Posterior vena cava (tissue), 2 donors: ENCODE results near the gene AURKAIP1. TPM values are rescaled to one million over a fixed set of nuclear protein-coding genes. Genes with fewer than 3 reads are reported as not detected.

Experiments used
- DNase-seq: peaks from one replicate; pipeline ENCODE4 v3.0.0-alpha.2; 2020; ENCODE audit warnings: low spot score
- intact Hi-C, 2 donors: fragments of 100-400 bp; cut with DNase I; formaldehyde crosslinking; loops; one replicate each; pipeline versions ENCODE4 v1.14.1 to v1.14.2; 2022 to 2023
- total RNA-seq, 2 donors: library from RNA; stranded (reverse); fragmentation: NEBNext Ultra II Directional; extraction: Animal tissue kit (Norgen Biotek cat#: 25700); gene quantifications; one replicate each; pipeline ENCODE4 v1.2.1, GENCODE V29; 2021
- donor health status: DM: yes; HTN: yes; CAD: no.
- donor health status: DM: yes; HTN: yes; CAD: no.

AURKAIP1 gene
- total RNA-seq, 2 donors from 2014 or later, result 70.9 to 78.8 TPM

- intact Hi-C loops, result loop anchor here in 1 of 2 donors (10.0 kb wide), 1 partner anchor 134 kb away; no protein-coding TSS in a partner anchor
- DNase-seq, result peak; percentile 83
These were observed 4.2 kb downstream of the AURKAIP1 start for GRCh38 chr1:1370771-1371300.

- DNase-seq, result peak; percentile 53
- intact Hi-C loops, result loop anchor here in 1 of 2 donors (10.0 kb wide), 1 partner anchor 135 kb away; no protein-coding TSS in a partner anchor
These were observed 4.9 kb downstream of the AURKAIP1 start for GRCh38 chr1:1370094-1370493.

- intact Hi-C loops, result no loop called here
- DNase-seq, result no peak
These were observed 7.7 kb downstream of the AURKAIP1 start for GRCh38 chr1:1367315-1367714.

GRCh38 chr1:1366699-1367066 is 8.3 kb downstream of the AURKAIP1 start:
- no peak for DNase-seq
- intact Hi-C loops, result no loop called here

- intact Hi-C loops, result no loop called here
- no peak for DNase-seq
These were observed 8.9 kb downstream of the AURKAIP1 start for GRCh38 chr1:1365875-1366698.

- no peak for DNase-seq
- intact Hi-C loops, result no loop called here
These were observed 10.7 kb downstream of the AURKAIP1 start for GRCh38 chr1:1364266-1364665.

GRCh38 chr1:1361982-1362423 is 13.0 kb downstream of the AURKAIP1 start:
- intact Hi-C loops, result no loop called here
- DNase-seq, result no peak

- intact Hi-C loops, result no loop called here
- DNase-seq, result no peak
These were observed 13.6 kb downstream of the AURKAIP1 start for GRCh38 chr1:1361233-1361981.

- peak; percentile 95 for DNase-seq
- intact Hi-C loops, result no loop called here
These were observed 14.4 kb downstream of the AURKAIP1 start for GRCh38 chr1:1360506-1361169.

GRCh38 chr1:1359664-1360468 is 15.1 kb downstream of the AURKAIP1 start:
- intact Hi-C loops, result no loop called here
- no peak for DNase-seq

- no peak for DNase-seq
- intact Hi-C loops, result no loop called here
These were observed 15.7 kb downstream of the AURKAIP1 start for GRCh38 chr1:1359308-1359663.

GRCh38 chr1:1358433-1359271 is 16.4 kb downstream of the AURKAIP1 start, which contains the start of gene MXRA8:
Gene MXRA8, minus strand, starts transcription at chr1:1358555. Its CDS starts 51 bp downstream, at chr1:1358504.
- intact Hi-C loops, result no loop called here
- DNase-seq, result peak; percentile 93

GRCh38 chr1:1357871-1358432 is 17.1 kb downstream of the AURKAIP1 start:
- no peak for DNase-seq

GRCh38 chr1:1356796-1357401 is 18.1 kb downstream of the AURKAIP1 start:
- intact Hi-C loops, result no loop called here

More at GRCh38 chr1:1357871-1358432, 17.1 kb downstream of the AURKAIP1 start:
- intact Hi-C loops, result no loop called here

GRCh38 chr1:1356166-1356795 is 18.7 kb downstream of the AURKAIP1 start:
- no peak for DNase-seq
- intact Hi-C loops, result no loop called here

More at GRCh38 chr1:1356796-1357401, 18.1 kb downstream of the AURKAIP1 start:
- DNase-seq, result no peak

- no peak for DNase-seq
- intact Hi-C loops, result no loop called here
These were observed 19.6 kb downstream of the AURKAIP1 start for GRCh38 chr1:1355416-1355815.
